HG02763 (cell line): Measurements from ENCODE around the gene GPM6B.

ENCODE experiments used
- ATAC-seq: cut with Tn5 transposase; IDR thresholded peaks from one replicate; pipeline ENCODE4 v1.9.1; 2021; ENCODE audit warnings: mild to moderate bottlenecking, moderate library complexity; ENCODE audit not compliant: unreplicated experiment

The GPM6B gene, protein sequence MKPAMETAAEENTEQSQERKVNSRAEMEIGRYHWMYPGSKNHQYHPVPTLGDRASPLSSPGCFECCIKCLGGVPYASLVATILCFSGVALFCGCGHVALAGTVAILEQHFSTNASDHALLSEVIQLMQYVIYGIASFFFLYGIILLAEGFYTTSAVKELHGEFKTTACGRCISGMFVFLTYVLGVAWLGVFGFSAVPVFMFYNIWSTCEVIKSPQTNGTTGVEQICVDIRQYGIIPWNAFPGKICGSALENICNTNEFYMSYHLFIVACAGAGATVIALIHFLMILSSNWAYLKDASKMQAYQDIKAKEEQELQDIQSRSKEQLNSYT

DNA sequence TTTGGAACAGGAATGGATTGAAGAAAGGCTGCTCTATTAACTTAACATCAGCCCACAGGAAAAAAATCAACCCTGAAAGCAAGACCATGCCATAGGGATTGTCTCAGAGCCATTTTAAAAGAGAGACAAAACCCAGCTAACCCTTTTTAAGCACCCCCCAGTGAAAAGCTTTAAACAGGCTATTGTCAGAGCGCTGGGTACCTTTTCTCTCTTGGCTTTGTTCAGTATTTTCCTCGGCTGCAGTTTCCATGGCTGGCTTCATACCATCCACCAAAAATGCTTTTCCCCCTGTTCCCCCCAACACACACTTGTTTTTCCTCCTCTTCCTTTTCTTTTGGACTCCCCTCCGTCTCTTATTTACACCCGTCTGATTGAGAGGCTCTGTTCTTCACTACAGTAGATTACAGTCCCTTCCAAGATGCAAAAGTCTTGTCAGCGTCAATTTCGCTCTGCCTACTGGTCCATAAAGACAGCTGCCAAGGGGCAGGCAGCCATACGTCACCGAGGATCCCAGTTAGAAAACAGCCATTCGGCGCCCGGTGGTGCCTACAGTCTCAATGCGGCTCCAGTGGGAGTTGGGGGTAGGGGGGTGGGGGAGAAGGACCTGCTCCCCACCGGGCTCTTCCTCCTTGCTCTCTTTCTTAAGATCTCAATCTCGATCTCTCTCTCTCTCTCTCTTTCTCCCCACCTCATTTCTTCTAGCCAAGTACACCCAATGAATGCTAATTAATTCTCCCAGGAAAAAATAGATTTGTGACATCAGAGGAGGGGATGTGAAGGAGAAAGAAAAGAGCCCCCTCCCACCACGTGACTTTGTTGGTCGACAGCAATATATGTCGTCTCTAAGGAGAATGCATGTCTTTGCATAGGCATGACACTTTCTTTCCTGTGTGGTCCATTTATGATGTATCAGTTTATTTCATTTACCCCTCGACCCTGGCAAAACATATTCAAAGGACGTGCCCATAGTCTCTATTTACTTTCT lies at the start of gene GPM6B:
TSS of gene GPM6B (minus strand) at position 451 of the 985 bp plus-strand sequence. CDS start at position 262, 189 bp downstream.
- ATAC-seq, result no peak

DNA sequence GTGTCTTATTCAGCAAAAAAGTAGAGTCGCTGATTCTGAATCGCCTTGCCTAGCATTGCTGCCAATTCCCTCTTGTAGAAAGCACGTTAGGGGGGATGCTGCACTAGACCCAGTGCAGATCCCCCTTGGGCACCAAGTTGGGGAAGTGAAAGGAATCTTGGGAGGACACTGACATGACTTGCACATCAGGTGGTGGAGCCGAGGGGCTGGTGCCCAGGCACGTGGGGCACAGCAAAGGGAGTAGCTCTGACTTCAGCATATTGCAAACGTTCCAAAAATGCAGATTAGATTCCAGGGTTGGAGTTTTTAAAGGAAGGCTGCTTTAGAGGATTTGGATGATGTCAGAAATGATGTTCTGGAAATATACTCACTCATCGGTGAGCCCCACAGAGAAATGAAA lies 47.4 kb upstream of the GPM6B start:
- ATAC-seq, result no peak

DNA sequence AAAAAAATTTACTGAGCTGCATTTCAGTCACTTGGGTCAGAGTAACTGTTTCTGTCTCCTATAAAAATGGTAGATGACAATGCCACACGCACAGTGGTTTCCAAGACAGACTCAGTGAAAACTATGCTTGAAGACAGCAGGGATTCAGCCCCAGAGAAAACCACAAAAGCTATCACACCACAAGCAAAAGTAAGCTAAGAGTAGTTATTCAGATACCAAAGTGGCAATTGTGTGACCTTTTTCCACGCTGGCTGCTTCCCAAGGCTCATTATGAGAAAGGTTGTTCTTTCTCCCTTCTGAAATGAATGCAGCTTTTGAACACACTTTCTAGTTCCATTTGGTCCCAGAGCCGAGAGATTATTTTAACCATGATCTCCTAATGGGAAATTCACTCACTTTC lies 46.4 kb upstream of the GPM6B start:
- no peak for ATAC-seq

DNA sequence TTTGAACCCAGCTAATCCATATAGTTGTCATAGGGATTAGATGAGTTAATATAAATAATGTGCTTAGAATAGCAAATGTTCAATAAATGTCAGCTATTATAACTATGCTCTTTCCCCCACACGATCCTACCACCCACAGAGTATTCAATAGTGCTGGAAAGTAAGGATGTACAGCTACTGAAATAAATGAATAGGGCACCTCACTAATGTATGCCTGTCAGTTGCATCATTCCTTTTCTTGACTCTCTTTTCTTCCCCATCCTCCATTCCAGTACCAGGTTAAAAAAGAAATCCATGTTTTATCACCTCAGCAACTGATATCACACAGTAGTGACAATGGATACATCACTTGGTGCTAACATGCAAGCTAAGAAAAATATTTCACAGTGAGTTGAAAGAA lies 42.8 kb upstream of the GPM6B start:
- no peak for ATAC-seq

DNA sequence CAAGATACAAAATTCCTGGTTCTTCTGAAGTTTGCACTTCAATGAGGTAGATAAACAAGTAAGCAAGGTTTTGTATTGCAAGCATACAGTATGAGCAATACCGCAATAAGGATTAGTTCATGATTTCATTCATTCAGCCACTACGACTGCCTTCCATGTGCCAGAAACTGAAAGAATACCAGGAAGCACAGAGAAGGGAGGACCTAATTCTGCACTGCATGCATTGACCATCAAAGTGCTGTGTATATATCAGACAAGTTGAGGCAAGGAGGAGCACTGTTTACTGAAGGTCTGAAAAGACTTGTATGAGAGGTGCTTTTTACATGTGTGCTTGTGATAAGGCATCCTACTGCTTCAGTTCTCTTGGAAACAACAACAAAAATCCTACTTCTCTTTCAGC lies 40.9 kb upstream of the GPM6B start:
- ATAC-seq, result no peak

DNA sequence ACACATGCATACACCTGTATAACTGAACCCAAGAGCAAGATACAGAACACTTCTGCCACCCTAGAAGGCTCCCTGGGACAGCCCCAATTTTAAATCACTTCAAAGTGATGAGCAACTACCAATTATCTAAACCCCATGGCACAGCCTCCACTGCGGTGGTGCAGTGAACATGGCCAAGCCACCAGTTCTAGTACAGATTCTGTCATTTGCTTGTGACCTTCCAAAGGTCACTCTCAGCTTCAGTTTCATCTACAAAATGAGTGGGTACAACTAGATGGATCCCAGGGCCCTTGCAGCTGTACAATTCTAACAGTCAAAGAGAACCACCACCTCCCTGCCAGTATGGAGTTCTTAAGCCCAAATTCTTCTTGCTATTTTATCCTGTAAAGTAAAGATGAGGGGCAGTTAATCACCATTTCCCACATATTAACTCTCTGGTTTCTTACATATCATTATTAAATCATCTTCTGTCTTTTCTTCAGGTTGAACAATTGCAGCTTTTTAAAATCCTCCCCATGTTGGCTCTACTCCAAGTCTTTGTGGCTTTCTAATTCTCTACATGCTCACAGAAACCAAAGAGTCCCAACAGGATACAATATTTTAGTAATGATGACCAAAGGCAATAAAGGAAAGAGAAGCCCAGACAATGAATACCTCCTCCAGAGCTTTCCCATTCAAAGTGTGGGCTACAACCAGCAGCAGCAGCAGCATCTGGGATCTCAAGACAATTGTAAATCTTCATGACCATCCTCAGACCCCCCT lies 39.0 kb upstream of the GPM6B start:
- ATAC-seq, result no peak

DNA sequence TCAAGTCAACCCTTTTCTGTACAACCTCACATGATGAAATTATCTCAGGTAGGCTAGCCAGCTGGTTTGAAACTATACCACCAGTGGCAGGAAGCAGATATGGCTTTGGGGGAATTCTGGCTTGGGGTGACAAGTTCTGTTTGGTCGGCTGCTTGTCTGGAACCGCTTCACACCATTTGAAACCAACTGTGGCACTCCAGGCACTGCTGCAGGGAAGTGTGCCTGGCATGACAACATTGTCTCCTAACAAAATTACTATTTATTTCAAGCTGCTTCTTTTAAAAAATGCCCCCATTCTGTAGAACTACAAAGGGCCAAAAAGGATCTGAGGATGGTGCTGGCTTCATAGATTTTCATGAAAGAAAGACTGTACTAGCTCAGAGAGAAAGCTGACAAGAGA lies 37.1 kb upstream of the GPM6B start:
- ATAC-seq, result no peak

DNA sequence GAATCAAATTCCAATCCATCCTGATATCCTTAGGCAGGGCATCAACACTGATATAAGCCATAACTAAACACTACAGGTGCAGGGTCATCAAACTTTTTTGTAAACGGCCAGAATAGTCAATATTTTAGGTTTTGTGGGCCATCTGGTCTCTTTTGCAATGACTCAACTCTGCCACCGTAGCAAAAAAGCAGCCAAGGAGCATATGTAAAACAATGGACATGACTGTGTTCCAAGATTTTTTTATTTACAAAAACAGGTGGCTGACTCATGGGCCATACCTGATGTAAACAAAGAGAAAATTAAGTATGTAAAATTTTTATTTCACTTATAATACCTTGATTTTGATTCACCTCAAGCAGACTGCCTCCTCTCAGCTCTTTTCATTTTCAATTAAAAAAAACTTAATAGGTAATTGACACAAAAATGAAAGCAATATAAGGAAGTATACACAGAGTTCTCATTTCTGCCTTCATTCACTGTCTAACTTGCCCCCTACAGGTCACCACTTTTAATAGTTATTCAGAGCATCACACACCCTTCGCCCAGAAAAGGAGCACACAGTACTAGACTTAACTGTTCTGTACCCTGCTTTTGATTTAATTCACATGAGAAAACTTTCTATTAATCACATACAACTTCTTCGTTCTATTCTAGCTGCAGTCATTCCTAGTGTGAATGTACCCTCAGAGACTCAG lies 35.3 kb upstream of the GPM6B start:
- ATAC-seq, result no peak

DNA sequence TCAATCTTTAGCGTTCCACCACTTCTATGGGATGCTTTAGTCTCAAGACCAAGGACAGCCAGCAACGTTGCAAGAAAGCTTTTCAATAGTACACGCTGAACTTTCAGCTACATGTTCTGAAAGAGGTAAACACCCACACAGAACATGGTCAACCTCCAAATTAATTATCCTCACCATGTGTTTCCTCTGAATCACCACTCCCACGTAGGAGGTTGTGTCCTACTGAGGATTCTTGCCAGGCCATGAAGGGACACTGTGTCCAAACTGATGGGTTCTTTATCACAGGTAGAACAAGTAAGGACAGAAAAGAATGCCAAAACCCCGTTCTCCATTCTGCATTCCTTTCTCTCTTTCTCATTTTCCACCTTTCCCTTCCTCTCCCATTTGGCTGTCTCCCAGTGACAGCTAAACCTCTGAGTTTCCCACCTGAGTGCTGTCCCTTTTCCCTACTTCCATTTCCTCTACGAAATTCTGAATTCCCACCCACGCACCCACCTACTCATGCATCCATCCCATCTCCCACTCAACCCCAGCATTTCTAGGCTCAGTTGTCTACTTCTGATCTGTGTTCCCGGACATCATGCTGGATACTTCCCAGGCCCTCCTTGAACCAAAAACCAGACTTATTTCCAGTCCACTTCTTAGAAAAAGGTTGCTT lies 29.0 kb upstream of the GPM6B start:
- no peak for ATAC-seq

DNA sequence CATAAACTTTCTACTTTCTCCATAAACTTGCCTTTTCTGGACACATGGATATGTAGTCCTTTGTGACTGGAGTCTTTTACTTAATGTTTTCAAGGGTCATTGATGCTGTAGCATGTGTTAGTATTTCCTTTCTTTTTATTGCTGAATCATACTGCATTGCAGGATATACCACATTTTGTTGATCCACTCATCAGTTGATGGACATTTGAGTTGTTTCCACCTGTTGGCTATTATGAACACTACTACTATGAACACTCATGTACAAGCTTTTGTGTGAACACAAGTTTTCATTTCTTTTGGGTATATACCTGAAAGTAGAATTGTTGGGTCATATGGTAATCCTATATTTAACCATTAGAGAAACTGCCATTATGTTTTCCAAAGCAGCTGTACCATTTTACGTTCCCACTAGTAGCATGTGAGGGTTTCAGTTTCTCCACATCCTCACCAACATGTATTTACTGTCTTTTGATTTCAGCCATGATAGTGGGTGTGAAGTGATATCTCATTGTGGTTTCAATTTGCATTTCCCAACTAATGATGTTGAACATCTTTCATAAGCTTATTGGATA lies 26.3 kb upstream of the GPM6B start:
- ATAC-seq, result no peak

DNA sequence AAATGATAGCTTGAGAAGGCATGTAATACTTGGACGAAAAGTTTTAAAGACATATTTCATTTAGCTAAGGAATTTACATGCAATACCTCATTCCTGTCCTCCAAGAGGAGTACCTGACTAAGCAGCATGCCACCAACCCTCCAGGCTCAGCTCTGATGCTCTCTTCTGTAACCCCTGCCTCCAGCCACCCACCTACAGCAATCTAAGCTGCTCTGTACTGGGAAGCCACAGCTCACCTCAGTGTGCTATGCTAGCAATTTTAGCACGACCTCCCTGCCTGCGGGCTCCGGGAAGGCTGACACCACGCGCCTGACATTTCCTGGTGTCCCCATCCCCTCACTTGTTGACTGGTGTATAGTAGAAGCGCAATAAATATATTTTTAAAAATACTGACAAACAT lies 23.2 kb upstream of the GPM6B start:
- no peak for ATAC-seq

DNA sequence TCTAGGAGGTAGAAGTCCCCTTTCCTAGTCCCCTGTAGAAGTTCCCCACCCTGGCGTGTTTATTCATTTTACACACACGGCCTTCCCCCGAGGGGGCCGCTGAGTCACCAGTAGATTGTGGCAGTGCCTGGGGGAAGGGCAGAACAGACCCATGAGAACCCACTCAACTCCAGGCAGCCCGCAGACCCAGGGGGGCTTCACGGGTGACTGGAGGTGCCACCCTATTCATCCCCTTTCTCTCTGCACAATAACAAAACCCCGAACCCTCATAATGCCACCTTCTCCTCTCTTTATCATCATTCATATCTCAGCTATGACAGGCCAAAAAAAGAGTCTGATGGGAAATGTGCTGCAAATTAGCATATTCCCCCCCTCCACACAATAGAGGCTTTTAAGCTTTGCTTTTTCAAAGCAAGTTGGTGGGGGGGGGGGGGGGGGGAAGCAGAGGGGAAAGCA lies 20.4 kb upstream of the GPM6B start:
- ATAC-seq, result no peak

DNA sequence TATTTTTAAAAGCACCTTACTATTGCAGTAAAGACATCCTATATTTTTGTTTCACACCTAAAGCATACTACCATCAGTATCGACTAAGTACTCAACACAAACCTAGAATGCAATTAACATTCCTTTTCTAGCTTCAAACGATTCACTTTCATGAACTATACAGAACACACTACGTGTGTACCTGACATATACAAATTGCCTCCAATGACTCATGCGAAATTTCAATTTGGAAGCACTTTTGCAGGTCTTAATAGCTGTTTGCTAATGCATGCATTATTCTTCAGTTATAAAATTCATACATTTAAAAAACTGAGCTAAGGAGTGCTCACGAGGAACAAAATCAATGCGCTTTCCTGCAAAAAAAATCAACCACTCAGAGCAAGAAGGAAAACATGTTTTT lies 19.7 kb upstream of the GPM6B start:
- no peak for ATAC-seq

DNA sequence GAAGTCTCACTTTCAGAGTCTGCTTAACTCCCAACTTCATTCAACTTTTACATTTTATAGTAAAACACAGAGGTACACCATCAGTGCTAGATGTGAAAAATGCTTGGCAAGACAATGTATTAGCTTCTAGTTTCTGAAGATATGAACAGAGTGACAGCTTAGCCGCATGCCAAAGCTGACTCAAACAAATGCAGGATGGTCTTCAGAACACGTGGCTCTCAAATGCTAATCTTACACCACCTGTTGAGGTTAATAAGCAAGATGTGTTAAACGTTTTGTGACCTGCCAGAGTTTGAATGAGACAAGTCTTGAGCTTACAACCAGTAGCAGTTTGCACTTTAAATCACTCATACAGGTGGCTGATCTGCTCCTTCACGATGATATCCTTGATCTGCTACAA lies 18.9 kb upstream of the GPM6B start:
- no peak for ATAC-seq

DNA sequence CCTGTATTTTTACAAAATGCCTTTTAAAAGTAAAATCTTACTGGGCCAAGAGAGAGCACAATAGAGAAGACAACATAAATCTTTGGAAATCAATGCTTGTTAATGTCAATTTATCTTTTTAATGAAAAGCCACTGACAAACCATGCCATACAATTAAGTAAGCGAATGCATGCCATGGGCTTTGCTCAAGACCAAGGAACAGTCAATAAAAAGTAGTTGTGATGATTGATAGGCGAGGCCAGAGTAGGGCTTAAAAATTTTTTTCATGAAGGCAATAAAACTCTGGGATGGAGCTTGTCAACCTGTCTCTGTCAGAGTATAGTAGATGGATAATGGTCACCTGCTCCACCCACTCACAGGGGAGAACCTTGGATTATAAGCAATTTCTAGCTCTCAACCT lies 17.5 kb upstream of the GPM6B start:
- no peak for ATAC-seq

DNA sequence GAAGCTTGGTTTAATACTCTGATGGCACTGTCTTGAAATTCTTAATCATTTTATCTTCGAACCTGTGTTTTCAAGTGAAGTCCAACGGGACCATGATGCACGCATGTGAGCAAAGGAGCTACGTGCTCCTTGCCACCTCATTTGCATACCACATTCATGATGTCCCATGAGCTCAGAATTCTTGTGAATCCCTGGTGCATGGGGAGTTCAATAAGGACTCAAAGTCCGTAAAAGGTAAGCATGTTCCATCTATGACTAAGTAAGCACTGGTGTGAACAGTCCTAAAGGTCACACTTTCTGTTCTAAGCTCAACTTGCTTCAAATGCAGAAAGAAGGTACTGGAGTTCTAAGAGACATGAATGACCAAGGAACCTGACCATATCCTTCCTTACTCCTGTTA lies 13.1 kb upstream of the GPM6B start:
- no peak for ATAC-seq

DNA sequence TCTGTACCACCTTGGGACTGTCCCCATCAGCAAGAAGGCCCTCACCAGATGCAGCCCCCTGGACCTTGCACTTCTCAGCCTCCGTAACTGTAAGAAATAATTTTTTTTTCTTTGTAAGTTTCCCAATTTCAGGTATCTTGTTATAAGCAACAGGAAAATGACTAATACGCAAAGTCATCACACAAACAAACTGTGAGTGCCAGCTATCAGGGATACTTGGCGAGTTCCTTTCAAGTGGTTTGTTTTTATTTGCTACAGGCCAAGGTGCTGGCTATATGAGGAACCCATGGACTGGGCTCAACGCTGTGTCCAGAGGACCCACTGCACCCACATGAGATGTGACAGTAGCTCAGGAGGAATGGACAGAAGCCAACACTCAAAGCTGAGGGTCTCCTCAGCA lies 11.5 kb upstream of the GPM6B start:
- no peak for ATAC-seq

DNA sequence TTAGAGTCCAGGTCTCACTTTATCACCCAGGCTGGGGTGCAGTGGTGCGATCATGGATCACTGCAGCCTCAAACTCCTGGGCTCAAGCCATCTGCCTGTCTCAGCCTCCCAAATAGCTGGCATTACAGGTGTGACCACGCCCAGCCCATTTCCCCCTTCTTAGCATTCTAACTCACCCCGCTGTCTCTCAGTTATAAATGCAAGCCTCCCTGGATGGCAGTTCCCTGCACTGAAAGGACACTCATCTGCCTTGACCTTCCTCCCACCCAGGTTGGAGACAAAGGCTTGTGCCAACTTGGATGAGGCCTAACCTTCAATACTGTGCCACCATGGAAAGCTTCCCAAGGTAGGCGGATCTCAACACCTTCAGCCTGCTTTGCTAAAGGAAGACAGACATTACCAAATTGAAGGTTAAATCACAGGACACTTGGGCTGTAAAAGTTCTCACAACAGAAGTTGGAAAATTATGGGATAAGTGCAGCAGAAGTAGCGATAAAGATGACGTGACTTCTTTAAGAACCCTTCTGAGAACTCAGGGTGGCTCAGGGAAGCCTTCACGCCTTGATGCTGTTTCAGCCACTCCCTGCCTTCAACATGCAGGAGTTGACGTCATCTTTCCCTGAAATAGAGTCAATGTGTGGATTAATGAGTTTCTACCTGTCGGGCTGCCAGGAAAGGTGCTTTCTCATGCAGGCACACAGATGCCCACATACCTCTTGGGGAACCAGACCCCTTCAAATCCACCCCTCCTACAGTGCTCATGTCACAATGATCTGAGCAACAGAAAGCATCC lies 10.6 kb upstream of the GPM6B start:
- no peak for ATAC-seq

DNA sequence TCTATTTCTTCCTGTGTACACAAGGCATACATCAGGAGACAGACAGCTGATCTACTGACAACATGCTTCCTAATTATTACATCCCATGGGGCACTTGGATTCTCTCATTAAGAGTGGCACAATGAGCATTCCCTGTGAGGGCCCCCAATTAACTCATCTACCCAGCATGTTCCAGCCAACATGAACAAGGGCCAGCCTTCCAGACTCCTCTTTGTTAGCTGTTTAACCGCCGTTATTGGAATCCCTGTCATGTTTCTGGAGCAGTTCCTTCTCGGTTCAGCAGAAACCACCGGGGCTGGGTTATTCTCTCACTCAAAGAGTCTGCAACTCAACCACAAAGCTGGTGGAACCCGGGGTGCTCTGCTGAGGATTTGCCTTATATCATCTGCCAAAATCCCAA lies 9.9 kb upstream of the GPM6B start:
- ATAC-seq, result no peak
